ENCODE measurements around the gene MIGA2.
A peak's percentile ranks its signal among the peaks of the same experiment; 100 is the strongest.

Gene MIGA2

DNA sequence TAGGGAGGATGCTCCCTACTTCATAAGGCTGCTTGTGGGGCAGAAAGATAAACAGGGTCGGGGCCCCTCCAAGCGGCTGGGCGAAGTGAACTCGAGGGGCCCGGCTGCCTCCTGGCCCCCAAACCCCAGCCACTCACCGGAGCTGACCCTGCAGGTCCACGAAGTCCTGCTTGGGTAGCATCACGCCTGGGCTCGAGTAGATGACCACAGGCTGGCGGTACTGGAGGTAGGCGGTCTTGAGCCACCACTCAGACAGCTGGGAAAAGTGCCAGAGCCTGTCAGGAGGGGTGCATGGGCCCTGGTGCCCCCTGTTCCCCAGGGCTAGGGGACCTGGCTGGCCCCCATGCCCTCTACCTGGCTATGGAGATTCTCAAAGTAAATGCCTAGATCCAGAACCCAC, 67.6 kb downstream of the MIGA2 start:
- H3K27ac ChIP-seq = peak overlapping the region; percentile 68
- TF ChIP-seq, protein P1, sequence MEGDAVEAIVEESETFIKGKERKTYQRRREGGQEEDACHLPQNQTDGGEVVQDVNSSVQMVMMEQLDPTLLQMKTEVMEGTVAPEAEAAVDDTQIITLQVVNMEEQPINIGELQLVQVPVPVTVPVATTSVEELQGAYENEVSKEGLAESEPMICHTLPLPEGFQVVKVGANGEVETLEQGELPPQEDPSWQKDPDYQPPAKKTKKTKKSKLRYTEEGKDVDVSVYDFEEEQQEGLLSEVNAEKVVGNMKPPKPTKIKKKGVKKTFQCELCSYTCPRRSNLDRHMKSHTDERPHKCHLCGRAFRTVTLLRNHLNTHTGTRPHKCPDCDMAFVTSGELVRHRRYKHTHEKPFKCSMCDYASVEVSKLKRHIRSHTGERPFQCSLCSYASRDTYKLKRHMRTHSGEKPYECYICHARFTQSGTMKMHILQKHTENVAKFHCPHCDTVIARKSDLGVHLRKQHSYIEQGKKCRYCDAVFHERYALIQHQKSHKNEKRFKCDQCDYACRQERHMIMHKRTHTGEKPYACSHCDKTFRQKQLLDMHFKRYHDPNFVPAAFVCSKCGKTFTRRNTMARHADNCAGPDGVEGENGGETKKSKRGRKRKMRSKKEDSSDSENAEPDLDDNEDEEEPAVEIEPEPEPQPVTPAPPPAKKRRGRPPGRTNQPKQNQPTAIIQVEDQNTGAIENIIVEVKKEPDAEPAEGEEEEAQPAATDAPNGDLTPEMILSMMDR (conservative IDR thresholded peaks at IDR 0.05; ENCODE audit: low read depth) = no peak
- ChIA-PET POLR2A (ENCODE audit: low non-redundant PET) (interaction anchor here (1.8 kb wide), 1 partner anchor 23 kb away, joined by 7 read pairs; the partner anchor contains the start of gene DOLPP1), CTCF (interaction anchor here (1.2 to 1.8 kb wide), 3 partner anchors 10 to 41 kb away, joined by 4 to 15 read pairs (median 12); no protein-coding TSS in a partner anchor)
- DNase-seq (ENCODE audit: low spot score) = no peak

DNA sequence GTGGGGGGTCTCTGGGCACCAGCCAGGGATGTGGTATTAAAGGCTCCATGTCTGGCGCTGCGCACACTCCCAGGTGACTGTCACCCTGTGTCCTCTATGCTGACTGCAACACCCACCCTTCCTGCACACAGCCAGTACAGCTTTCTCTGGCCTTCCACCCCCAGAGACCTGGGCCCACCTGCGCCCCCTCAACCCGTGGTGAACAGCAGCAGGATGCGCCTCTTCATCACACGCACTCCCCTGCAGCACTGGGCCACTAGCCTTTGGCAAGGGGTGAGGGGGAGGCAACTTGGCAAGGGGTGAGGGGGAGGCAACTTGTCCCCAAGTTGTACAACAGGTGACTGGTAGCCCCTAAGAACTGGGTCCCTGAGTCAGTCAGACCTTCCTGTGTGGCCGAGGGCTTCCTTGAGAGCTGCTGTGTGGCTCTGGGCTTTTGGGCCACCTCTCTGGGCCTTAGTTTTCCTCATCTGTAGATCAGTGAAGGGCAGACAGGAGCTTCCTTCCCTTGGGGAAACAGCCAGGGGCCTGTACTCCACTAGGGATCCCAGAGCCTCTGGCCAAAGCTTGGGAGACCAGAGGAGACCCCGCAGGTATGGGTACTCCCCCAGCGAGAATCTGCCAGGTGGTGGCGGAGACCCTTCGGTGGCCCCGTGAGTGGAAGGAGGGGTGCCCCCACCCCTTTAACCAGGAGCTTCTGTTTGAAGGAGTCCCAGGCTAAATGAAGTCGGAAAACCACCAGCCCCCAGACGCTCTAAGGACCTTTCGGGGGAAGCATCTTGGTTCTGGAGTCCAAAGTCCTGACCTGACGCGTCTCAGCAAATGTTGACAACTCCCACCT, 69.7 kb downstream of the MIGA2 start:
- CTCF ChIA-PET = interaction anchor here (0.6 kb wide), 1 partner anchor 490 kb away, joined by 3 read pairs; no protein-coding TSS in a partner anchor
- no peak for DNase-seq (ENCODE audit: low spot score)
- H3K27ac ChIP-seq = peak overlapping the region; percentile 2; the same call in 1 of the 2 replicates
- POLR2A ChIA-PET (ENCODE audit: low non-redundant PET) = no interaction called here
- TF ChIP-seq, protein P1 (conservative IDR thresholded peaks at IDR 0.05; ENCODE audit: low read depth) = no peak

DNA sequence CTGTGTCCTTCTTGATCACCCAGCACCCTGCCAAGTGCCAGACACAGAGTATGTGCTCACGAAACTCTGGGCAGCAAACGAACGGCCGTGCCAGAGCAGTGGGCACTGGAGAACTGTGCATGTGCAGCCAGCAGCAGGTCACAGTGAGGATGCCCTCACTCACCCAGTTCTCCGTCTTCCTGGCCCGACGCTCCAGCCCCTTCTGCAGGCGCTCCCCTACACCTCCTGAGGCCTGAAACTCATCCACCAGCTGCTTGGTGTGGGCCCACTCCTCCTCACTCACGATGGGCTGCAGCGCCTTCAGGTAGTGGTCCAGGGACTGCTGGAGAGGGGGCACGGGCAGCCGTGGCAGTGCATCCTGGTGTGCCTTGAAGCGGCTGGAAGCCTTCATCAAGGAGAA, 71.2 kb downstream of the MIGA2 start:
- ChIA-PET POLR2A (ENCODE audit: low non-redundant PET) (no interaction called here), CTCF (no interaction called here)
- TF ChIP-seq, protein P1 (conservative IDR thresholded peaks at IDR 0.05; ENCODE audit: low read depth) = no peak
- peak overlapping the region; percentile 94 for H3K27ac ChIP-seq
- no peak for DNase-seq (ENCODE audit: low spot score)

DNA sequence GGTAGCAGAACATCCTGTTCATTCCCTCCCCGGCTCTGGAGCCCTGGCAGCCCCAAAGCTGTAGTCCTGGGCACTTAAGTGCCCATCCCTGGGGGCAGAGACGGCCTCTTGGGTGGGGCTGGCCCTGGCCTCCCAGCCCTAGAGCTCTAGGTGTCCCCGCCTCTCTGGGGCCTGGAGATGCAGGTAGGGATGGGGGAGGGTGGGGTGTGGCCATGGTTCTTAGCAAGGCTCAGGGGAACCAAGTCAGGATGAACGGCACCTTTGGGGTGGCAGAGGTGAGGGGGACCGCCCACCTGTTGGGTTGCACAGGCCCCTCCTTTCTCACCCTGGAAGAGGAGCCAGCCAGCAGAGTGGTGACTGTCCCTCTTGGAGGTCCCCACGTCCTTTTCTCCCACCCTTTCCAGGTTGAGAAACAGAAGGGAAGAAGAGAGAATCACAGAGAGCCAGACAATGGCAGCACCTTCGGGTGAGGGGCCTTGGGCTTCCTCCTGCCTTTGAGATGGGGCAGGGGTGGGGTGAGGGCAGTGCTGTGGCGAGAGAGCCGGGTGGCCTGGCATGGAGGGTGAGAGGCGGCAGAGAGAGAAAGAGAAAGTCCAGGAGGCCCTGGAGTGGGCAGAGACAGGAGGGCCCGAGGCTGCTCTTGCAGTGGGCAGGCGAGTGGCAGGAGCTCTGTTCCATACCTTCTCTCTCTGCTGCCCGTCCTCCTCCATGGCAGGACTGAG, 71.8 kb downstream of the MIGA2 start:
- no peak for DNase-seq (ENCODE audit: low spot score)
- TF ChIP-seq, protein P1 (conservative IDR thresholded peaks at IDR 0.05; ENCODE audit: low read depth) = no peak
- POLR2A ChIA-PET (ENCODE audit: low non-redundant PET) = interaction anchor here (0.6 kb wide), 1 partner anchor 11 kb away, joined by 11 read pairs; no protein-coding TSS in a partner anchor
- H3K27ac ChIP-seq = peak overlapping the region; percentile 94
- CTCF ChIA-PET = interaction anchor here (1.0 kb wide), 1 partner anchor 31 kb away, joined by 4 read pairs; no protein-coding TSS in a partner anchor

DNA sequence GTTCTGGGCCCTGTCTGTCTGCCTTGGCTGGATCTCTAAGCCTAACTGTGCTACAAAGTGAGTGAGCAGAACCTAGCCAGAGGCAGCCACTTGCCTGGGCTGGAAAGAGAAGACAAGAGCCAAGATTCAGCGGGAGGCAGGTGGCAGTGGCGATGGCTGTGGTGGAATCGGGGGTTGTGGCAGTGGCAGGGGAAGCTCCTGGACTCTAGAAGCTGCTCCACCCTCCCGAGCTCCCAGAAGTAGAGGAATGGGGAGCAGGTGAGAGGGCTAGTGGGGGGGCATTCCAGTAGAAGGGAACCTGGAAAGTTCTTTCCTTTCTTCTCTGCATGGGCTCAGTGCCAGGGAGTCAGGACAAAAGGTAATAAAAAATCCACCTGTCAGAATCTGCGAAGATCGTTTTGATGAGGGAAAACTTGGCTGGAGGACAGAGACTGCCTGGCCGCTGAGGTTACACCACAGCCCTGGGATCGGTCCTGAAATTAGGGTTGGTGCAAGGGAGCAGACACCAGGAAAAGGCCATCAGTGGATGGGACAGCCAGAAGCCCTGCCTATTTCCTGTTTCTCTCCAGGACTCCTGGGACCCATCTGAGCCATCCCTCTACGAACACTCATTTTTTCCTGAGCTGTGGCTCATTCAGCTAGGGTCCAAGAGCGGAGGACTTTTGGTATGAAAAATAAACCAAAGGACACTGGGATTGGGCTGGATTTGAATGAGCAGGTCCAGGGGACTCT, 72.5 kb downstream of the MIGA2 start:
- peak overlapping the region; percentile 94 for H3K27ac ChIP-seq
- CTCF ChIA-PET = interaction anchor here (1.0 to 1.6 kb wide), 2 partner anchors 30 to 65 kb away, joined by 4 to 9 read pairs; no protein-coding TSS in a partner anchor
- POLR2A ChIA-PET (ENCODE audit: low non-redundant PET) = interaction anchor here (0.6 kb wide), 1 partner anchor 12 kb away, joined by 11 read pairs; no protein-coding TSS in a partner anchor

More for the DNA sequence above, 72.5 kb downstream of the MIGA2 start:
- TF ChIP-seq, protein P1 (conservative IDR thresholded peaks at IDR 0.05; ENCODE audit: low read depth) = no peak
- DNase-seq (ENCODE audit: low spot score) = no peak

All from RWPE1 (cell line).